H1 (cell line): ENCODE data around the gene AKT1. TPM values are rescaled to one million over a fixed set of nuclear protein-coding genes. Genes with fewer than 3 reads are reported as not detected.

ENCODE experiments used
- CHD7 ChIP-seq: fragments of 300-600 bp; sonication (generic); IDR thresholded peaks from 2 replicates; pipeline ENCODE4 v1.7.1; 2012; ENCODE audit warnings: low read length, moderate library complexity, mild to moderate bottlenecking, inconsistent platforms; ENCODE audit not compliant: insufficient replicate concordance
- polyA plus RNA-seq, 7 experiments: library from polyadenylated mRNA; depleted of rRNA in 3 of 7; stranded (reverse) in 5 of 7; unstranded in 2 of 7; fragments of >200 nt in 5 of 7; fragments of 200-250 nt in 2 of 7; gene quantifications; 1 replicate in 5 of 7; 2 replicates in 1 of 7; 4 replicates in 1 of 7; pipeline versions ENCODE4 v1.2.1 to v1.2.3, GENCODE V29; 2011 to 2013; ENCODE audit warnings: missing spikeins in 2 of 7, mixed read lengths in 2 of 7
- total RNA-seq: library from RNA; stranded (reverse); fragmentation: NEBNext Ultra II Directional; extraction: Animal tissue kit (Norgen Biotek cat#: 25700); gene quantifications from 2 replicates; pipeline ENCODE4 v1.2.1, GENCODE V29; 2021

The AKT1 gene
- total and polyA plus RNA-seq, 2 of the 8 experiments (the other 6 are each of a cell fraction or from before 2014, with no cell fraction given), result 68.1 to 71.5 TPM

- TF ChIP-seq CHD7, result no peak
These were observed 13.3 kb downstream of the AKT1 start (continued) for GRCh38 chr14:104782086-104782807.
